GM18861 (cell line): Measurements from ENCODE around the gene PPP1R3A.

ENCODE experiments used
- ATAC-seq: cut with Tn5 transposase; IDR thresholded peaks from one replicate; pipeline ENCODE4 v1.9.1; 2021; ENCODE audit not compliant: unreplicated experiment

The PPP1R3A gene

DNA sequence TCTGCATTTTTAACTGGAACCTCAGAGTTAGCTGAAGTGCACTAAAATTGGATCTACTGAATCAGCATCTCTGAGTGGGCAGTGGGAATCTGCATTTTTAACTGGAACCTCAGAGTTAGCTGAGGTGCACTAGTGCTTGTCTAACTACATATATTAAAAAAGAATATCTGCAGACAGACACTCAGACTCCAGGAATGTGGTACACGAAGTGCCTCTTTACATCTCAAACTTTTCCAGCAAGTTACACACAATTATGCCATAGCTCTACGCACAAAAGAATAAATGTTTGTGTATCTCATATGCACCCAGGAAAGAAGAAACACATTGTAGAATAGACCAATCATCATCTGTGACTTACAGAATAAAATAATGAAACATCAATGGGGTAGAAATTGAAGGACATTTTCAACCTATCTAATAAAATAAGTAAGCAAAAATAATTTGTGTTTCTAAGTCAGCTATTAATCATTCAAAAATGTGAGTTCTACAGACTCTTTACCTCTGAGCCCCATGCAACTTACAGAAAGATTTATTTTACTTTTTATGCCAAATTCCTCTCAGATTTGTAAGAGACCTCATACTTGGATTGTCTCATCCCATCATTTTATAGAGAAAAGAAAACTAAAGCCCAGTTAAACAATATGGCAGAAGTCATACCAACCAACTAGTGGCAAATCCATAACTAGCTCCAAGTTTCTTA is 28.3 kb downstream of the PPP1R3A start:
- no peak for ATAC-seq

DNA sequence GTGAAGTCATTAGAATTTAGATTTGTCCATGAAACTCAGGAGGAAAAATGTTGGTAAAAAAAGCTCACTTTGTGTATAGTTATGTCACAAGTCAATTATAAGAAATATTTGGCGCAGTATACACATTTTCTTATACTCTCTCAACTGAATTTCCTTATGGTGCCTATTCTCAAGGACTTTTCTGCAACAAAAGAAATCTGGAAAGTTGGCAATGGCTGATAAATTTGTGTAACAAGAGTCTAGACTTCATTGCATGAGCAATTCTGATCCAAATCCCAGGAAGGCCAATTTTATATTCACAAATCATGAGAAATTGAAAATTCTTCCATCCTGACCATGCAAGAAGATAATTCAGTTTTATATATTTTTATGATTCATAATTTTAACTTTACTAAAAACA is 35.7 kb downstream of the PPP1R3A start:
- no peak for ATAC-seq

DNA sequence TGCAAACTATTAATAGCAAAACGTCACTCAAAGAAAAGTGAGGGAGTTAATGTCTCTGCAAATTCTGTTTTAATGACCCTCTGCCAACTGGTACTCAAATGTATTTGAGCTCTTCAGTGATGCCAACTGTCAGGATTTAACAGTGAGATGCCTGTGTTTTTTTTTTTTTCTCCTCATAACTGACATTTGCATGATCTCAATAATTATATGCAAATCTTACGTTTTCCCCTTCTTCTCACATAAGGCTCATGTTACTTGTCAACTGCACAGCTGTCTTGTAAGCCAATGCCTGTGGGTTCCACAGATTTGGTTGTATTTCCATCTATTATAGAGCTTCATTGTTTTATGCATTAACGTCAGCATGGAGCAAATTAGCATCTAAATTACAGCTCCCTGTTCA is 38.2 kb downstream of the PPP1R3A start:
- no peak for ATAC-seq

DNA sequence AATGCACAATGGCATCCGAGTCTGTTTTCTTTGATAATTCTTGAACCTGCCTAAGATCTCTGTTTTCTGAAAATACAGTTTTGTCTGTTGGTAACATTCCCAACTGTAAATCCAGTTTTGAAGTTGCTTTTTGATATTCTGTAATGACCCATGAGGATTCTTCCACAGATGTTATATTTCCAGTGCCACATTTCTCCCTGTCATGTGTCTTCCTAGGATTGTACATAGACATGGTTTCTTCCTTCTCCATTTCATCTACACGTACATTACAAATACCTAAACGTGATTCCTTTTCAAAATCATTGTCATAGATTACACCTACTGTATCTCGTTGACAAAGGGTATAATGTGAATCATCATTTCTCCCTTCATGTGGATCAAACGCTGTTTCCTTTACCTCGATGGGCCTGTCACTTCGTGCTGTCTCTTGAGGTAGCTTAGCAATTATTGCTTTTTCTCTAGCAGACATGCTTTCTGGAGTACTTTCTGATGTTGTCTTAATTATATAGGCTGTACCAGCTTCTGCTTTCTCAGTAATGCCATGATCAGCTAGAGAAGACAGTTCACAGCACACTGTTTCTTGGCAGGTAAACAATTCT is 40.3 kb downstream of the PPP1R3A start:
- ATAC-seq: no peak

DNA sequence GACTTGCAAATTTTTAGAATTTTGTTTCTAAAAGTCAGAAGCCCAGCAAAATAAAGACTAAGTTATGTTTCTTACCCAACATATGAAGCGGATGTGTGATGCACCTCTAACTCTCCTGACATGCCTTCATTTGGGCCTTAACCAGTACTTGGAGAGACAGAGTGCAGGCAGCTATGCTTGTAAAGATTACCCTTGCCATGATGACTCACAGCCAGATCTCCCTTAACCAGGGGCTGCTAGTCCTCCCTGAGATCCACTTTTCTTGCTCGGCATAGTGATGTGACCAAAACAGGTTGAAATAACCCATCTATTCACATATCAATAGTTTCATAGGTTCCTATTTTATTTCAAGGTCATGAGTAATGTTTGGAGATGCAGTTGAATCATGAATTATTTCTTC is 43.6 kb downstream of the PPP1R3A start:
- no peak for ATAC-seq

DNA sequence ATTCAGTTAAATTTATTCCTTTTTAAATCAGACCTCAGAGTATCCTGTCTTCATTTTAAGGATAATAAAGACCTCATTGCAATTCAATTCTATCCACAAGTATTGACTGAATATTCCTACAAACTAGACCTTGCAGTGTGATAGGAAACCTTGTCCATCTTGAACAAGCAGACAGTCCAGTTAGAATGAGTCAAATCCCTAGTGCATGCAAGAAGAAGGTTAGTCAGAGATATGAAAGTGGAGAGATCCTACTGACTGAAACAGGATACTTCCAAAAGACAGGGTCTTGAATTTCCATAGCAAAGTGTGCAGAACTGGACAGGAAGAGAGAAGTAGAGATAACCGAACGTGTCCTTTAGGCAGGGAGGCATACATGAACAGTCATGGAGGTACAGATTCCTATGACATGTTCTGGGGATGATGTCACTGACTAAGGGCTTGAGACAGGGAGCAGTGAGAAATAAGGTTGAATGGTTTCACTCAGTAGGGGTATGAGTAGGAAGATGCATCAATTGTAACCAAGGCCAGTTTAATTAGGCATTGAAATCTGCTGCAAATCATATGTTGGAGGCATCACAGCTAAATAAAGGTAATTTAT is 45.2 kb downstream of the PPP1R3A start:
- no peak for ATAC-seq

DNA sequence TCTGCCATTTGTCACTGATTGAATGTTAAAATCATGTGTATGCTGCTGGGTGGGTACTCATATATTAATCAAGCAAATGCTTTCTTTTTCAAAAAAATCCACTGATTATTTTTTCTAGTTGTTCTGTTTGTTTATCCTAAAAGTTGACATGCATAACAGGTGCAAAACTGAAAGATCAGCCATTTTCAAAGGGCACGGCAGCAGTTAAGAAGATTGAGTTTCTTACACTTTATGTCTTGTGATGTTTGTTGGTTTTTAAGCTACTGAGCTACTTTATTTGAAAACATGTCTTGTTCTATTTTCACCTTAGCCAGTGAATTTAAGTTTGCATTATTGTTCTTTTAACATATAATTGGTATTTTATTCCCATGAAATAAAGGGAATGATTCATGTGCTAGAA is 45.8 kb downstream of the PPP1R3A start:
- no peak for ATAC-seq

DNA sequence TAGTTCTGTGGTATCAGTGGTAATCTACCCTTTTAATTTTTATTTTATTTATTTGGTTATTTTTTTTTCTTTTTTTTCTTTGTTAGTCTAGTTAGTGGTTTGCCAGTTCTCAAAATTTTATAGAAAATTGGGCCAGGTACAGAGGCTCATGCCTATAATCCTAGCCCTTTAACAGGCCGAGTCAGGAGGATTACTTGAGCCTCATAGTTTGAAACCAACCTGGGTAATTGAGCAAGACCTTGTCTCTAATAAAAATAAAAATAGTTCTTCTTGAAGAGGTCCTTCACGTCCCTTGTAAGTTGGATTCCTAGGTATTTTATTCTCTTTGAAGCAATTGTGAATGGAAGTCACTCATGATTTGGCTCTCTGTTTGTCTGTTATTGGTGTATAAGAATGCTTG is 51.5 kb downstream of the PPP1R3A start:
- ATAC-seq: no peak

DNA sequence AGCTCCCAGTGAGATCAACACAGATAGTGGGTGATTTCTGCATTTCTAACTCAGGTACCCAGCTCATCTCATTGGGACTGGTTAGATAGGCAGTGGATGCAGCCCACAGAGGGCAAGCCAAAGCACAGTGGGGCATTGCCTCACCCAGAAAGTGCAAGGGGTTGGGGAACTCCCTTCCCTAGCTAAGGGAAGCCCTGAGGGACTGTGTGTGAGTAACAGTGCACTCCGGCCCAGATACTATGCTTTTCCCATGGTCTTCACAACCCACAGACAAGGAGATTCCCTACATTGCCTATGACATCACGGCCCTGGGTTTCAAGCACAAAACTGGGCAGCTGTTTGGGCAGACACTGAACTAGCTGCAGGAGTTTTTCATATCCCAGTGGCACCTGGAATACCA is 62.8 kb downstream of the PPP1R3A start:
- ATAC-seq: no peak

DNA sequence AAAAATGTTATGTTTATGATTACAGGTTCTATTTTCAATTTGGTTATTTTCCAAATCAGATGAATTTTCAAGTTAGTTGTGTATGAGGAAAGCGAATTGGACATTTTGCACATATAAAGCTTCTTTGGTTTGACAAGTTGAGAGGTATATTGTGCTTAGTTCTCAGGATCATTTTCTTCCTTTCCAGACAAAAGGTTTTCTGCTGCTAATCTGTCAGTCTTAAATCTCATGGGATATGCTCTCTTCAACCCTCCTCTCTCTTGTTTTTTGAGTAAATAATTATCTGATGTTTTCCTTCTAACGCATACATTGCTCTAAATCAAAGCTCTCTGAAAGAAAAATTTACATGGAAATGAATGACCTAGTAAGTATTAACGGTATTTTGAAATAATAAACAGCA is 77.9 kb downstream of the PPP1R3A start:
- ATAC-seq: no peak

DNA sequence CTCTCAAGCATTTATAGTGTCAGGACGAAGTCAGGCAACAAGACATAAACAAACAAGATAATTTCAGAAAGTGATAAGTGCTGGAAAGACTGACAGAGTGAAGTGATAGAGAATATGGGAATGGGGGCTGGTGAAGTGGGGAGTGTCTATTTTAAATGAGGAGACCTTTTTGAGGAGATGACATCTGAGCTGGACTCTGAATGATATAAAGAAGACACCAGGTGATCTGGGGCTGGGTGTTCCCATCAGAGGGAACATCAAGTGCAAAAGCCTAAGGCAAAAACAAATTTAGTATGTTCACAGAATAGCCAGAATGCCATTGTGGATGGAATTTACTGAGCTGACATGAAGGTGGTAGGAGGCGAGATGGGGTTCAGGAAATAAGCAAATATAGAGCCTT is 83.4 kb downstream of the PPP1R3A start:
- ATAC-seq: no peak

DNA sequence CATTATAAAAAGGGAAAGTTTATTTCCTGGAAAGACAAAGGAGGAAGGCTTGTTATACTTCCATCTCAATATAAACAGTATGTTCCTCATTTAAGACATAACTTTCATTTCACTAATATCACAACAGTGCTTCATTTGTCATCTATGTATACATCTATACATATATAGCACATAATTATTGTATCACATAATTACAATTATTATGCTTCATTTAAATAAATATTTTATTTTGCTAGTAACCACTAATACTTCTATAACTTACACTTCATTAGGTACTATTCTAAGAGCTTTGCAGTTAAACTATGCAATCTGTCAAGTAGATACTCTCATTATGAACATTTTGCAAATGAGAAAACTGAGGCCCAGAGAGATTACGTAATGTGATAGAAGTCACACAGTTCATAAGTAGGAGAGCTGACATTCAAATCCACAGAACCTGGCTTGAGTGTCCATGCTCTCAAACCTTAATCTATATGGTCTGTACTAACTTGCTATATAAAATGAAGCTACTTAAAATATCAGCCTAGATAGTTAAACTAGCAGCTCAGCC is 86.5 kb downstream of the PPP1R3A start:
- ATAC-seq: no peak

DNA sequence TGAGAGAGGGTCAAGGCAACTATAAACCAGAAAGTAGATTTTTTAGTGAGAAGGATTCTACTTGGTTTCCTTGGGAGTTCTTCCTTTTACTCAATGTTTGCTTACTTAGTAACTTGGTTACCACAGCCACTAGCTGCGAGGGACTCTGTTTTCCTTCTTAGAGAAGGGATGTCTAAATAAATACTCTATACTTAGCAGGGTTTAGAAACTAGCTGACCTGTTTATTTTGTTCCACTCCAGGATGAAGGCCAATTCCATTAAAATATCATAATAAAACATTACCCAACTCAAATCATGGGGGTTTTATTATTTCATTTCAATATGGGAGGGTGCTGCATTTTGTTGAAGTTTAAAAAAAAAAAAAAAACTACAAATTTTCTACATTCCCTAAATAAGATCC is 87.3 kb downstream of the PPP1R3A start:
- no peak for ATAC-seq

DNA sequence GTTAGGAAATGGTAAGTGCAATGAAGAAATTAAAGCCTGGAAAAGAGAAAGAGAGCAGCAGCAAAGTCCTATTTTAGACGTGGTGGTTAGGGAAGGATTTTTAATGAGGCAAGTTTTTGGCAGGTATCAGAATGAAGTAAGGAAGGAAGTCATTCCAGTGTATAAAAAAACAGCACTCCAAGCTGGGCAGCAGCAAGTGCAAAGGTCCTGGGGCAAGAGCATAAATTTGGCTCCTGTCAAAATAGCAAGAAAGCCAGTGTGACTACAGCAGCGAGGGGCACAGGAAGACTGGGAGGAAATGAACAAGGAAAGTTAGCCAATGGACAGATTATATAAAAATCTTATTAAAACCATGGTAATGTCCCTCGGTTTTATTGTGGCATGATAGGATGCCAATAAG is 90.2 kb downstream of the PPP1R3A start:
- ATAC-seq: no peak
